ENCODE results near the gene SLC8A1.

SLC8A1 gene

GRCh38 chr2:40228310-40228709 lies 223.6 kb downstream of the SLC8A1 start:
- DNase-seq (ENCODE audit: low spot score) = no peak

- no peak for DNase-seq (ENCODE audit: low spot score)
Observed at GRCh38 chr2:40227210-40227609, 224.7 kb downstream of the SLC8A1 start.

GRCh38 chr2:40226637-40227036 lies 225.3 kb downstream of the SLC8A1 start:
- no peak for DNase-seq (ENCODE audit: low spot score)

GRCh38 chr2:40225670-40226210 lies 226.2 kb downstream of the SLC8A1 start:
- no peak for DNase-seq (ENCODE audit: low spot score)

GRCh38 chr2:40224318-40224717 lies 227.6 kb downstream of the SLC8A1 start:
- DNase-seq (ENCODE audit: low spot score) = no peak

- DNase-seq (ENCODE audit: low spot score) = no peak
Observed at GRCh38 chr2:40220177-40220925, 231.5 kb downstream of the SLC8A1 start.

GRCh38 chr2:40219141-40219540 lies 232.7 kb downstream of the SLC8A1 start:
- no peak for DNase-seq (ENCODE audit: low spot score)

- no peak for DNase-seq (ENCODE audit: low spot score)
Observed at GRCh38 chr2:40218679-40219078, 233.2 kb downstream of the SLC8A1 start.

GRCh38 chr2:40213619-40214018 lies 238.3 kb downstream of the SLC8A1 start:
- DNase-seq (ENCODE audit: low spot score) = no peak

- DNase-seq (ENCODE audit: low spot score) = no peak
Observed at GRCh38 chr2:40213071-40213470, 238.8 kb downstream of the SLC8A1 start.

- DNase-seq (ENCODE audit: low spot score) = no peak
Observed at GRCh38 chr2:40210968-40211353, 240.9 kb downstream of the SLC8A1 start.

- no peak for DNase-seq (ENCODE audit: low spot score)
Observed at GRCh38 chr2:40210344-40210967, 241.4 kb downstream of the SLC8A1 start.

GRCh38 chr2:40209761-40210160 lies 242.1 kb downstream of the SLC8A1 start:
- no peak for DNase-seq (ENCODE audit: low spot score)

- DNase-seq (ENCODE audit: low spot score) = no peak
Observed at GRCh38 chr2:40208463-40208862, 243.4 kb downstream of the SLC8A1 start.

- DNase-seq (ENCODE audit: low spot score) = no peak
Observed at GRCh38 chr2:40204268-40204667, 247.6 kb downstream of the SLC8A1 start.

- no peak for DNase-seq (ENCODE audit: low spot score)
Observed at GRCh38 chr2:40202798-40203400, 249.0 kb downstream of the SLC8A1 start.

- no peak for DNase-seq (ENCODE audit: low spot score)
Observed at GRCh38 chr2:40201425-40201824, 250.5 kb downstream of the SLC8A1 start.

GRCh38 chr2:40200366-40200915 lies 251.4 kb downstream of the SLC8A1 start:
- DNase-seq (ENCODE audit: low spot score) = no peak

GRCh38 chr2:40199771-40200170 lies 252.1 kb downstream of the SLC8A1 start:
- DNase-seq (ENCODE audit: low spot score) = no peak

GRCh38 chr2:40197121-40197520 lies 254.8 kb downstream of the SLC8A1 start:
- DNase-seq (ENCODE audit: low spot score) = no peak

- DNase-seq (ENCODE audit: low spot score) = no peak
Observed at GRCh38 chr2:40193670-40194026, 258.2 kb downstream of the SLC8A1 start.

GRCh38 chr2:40192864-40193669 lies 258.8 kb downstream of the SLC8A1 start:
- DNase-seq (ENCODE audit: low spot score) = no peak

All from ecto neural progenitor cell (in vitro differentiated cells).